ENCODE measurements around the gene PATE4.
"Not testable (repeated sequence)": the region's sequence is repeated elsewhere in the genome, so short reads cannot be mapped to it uniquely, and the experiment has no call there.

PATE4 gene

GRCh38 chr11:125833016-125833415, at the start of gene PATE4:
Gene PATE4, plus strand, starts transcription at chr11:125833316. Its CDS starts 44 bp downstream, at chr11:125833360.
- no peak for DNase-seq

GRCh38 chr11:125784678-125785077, 48.4 kb upstream of the PATE4 start:
- no peak for DNase-seq

GRCh38 chr11:125787827-125788226, 45.3 kb upstream of the PATE4 start, which contains the start of gene PATE3:
Gene PATE3, plus strand, starts transcription at chr11:125788127. Its CDS starts 25 bp downstream, at chr11:125788152.
- DNase-seq: no peak

GRCh38 chr11:125790825-125791224, 42.3 kb upstream of the PATE4 start:
- no peak for DNase-seq

GRCh38 chr11:125797641-125798040, 35.5 kb upstream of the PATE4 start:
- no peak for DNase-seq

GRCh38 chr11:125799808-125800207, 33.3 kb upstream of the PATE4 start:
- DNase-seq: no peak

- DNase-seq: no peak
These were observed 30.7 kb upstream of the PATE4 start for GRCh38 chr11:125802387-125802786.

GRCh38 chr11:125807909-125808308, 25.2 kb upstream of the PATE4 start:
- DNase-seq: no peak

- DNase-seq: no peak
These were observed 2.6 kb downstream of the PATE4 start for GRCh38 chr11:125835748-125836147.

- no peak for DNase-seq
These were observed 9.3 kb downstream of the PATE4 start for GRCh38 chr11:125842321-125842948.

GRCh38 chr11:125846188-125846587, 13.1 kb downstream of the PATE4 start:
- no peak for DNase-seq

GRCh38 chr11:125857670-125858069, 24.6 kb downstream of the PATE4 start:
- DNase-seq: not testable (repeated sequence)

- not testable (repeated sequence) for DNase-seq
These were observed 29.7 kb downstream of the PATE4 start for GRCh38 chr11:125862786-125863185.

GRCh38 chr11:125865354-125865753, 32.2 kb downstream of the PATE4 start:
- not testable (repeated sequence) for DNase-seq

GRCh38 chr11:125869521-125869920, 36.4 kb downstream of the PATE4 start:
- DNase-seq: no peak

GRCh38 chr11:125871391-125872137, 38.4 kb downstream of the PATE4 start:
- DNase-seq: no peak

- no peak for DNase-seq
These were observed 39.0 kb downstream of the PATE4 start for GRCh38 chr11:125872138-125872491.

- no peak for DNase-seq
These were observed 40.9 kb downstream of the PATE4 start for GRCh38 chr11:125873881-125874555.

GRCh38 chr11:125874556-125875124, 41.5 kb downstream of the PATE4 start:
- no peak for DNase-seq

GRCh38 chr11:125881291-125881690, 48.2 kb downstream of the PATE4 start:
- DNase-seq: no peak

- DNase-seq: no peak
These were observed 50.3 kb downstream of the PATE4 start for GRCh38 chr11:125883375-125883774.

- peak; percentile 70 for DNase-seq
These were observed 53.9 kb downstream of the PATE4 start for GRCh38 chr11:125886997-125887372.

Measured in left hindlimb (tissue), 1 donor.